Right atrium auricular region (tissue), 2 donors: Measurements from ENCODE around the gene CFAP141. TPM values are rescaled to one million over a fixed set of nuclear protein-coding genes. Genes with fewer than 3 reads are reported as not detected.

ENCODE experiments used
- DNase-seq: peaks from one replicate; pipeline ENCODE4 v3.0.0-alpha.2; 2019; ENCODE audit warnings: low spot score
- H3K27ac ChIP-seq, 2 donors: fragments of 200-600 bp; sonication (generic); 1 replicate in 1 of 2; 2 replicates in 1 of 2; pipeline ENCODE4 v1.5.1; 2016 to 2019
- H3K27me3 ChIP-seq, 2 donors: fragments of 200-600 bp; sonication (generic); one replicate each; pipeline versions ENCODE4 v1.5.1 to v1.6.0; 2017 to 2019
- H3K36me3 ChIP-seq: fragments of 200-600 bp; sonication (generic); one replicate; pipeline ENCODE4 v1.5.1; 2016
- H3K4me1 ChIP-seq, 2 donors: fragments of 200-600 bp; sonication (generic); one replicate each; pipeline versions ENCODE4 v1.5.1 to v1.6.0; 2017 to 2019
- H3K4me3 ChIP-seq, 2 donors: fragments of 200-600 bp; sonication (generic); 1 replicate in 1 of 2; 2 replicates in 1 of 2; pipeline ENCODE4 v1.5.1; 2017 to 2019; ENCODE audit warnings: mild to moderate bottlenecking in 1 of 2, moderate library complexity in 1 of 2
- H3K9me3 ChIP-seq, 2 donors: fragments of 200-600 bp; sonication (generic); one replicate each; pipeline ENCODE4 v1.5.1; 2019
- total RNA-seq, 2 donors: library from RNA; depleted of rRNA; stranded (reverse); fragments of >200 nt; gene quantifications; one replicate each; pipeline ENCODE4 v1.1.0, GENCODE V29; 2016
- TF ChIP-seq, protein P1 (sequence below), 2 donors: fragments of 200-600 bp; sonication (generic); IDR thresholded peaks; one replicate each; pipeline ENCODE4 v1.5.1; 2019; ENCODE audit warnings: antibody characterized with exemption in 2 of 2

Gene CFAP141
- total RNA-seq, 2 donors from 2014 or later: not detected

DNA sequence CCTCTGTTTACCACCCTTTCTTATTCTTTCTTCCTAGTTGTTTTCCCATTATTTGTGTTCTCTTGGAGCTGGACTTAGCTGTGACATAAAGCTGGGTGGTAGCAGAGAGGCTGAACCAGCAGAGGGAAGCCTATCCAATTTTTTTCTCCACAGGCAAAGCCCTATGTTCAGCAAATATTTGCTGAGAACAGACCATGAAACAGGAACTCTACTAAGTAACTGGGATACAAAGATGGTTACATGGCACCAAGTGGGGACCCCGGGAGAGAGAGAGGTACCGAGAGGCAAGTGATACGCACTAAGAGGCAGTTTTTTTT is 6.6 kb downstream of the CFAP141 start:
- Histone ChIP-seq H3K27ac (peak overlapping the region in 1 of 2 donors; percentile 36), H3K4me3 (no peak overlapping the region), H3K27me3 (no peaks in the 10 kb centered on the region), H3K36me3 (no peaks in the 10 kb centered on the region), H3K9me3 (no peaks in the 10 kb centered on the region), H3K4me1 (peaks cover 0 to 7% of the 10 kb centered on the region in 2 donors)
- TF ChIP-seq, protein P1, sequence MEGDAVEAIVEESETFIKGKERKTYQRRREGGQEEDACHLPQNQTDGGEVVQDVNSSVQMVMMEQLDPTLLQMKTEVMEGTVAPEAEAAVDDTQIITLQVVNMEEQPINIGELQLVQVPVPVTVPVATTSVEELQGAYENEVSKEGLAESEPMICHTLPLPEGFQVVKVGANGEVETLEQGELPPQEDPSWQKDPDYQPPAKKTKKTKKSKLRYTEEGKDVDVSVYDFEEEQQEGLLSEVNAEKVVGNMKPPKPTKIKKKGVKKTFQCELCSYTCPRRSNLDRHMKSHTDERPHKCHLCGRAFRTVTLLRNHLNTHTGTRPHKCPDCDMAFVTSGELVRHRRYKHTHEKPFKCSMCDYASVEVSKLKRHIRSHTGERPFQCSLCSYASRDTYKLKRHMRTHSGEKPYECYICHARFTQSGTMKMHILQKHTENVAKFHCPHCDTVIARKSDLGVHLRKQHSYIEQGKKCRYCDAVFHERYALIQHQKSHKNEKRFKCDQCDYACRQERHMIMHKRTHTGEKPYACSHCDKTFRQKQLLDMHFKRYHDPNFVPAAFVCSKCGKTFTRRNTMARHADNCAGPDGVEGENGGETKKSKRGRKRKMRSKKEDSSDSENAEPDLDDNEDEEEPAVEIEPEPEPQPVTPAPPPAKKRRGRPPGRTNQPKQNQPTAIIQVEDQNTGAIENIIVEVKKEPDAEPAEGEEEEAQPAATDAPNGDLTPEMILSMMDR (IDR thresholded peaks at IDR 0.05): no peak
- no peak for DNase-seq

DNA sequence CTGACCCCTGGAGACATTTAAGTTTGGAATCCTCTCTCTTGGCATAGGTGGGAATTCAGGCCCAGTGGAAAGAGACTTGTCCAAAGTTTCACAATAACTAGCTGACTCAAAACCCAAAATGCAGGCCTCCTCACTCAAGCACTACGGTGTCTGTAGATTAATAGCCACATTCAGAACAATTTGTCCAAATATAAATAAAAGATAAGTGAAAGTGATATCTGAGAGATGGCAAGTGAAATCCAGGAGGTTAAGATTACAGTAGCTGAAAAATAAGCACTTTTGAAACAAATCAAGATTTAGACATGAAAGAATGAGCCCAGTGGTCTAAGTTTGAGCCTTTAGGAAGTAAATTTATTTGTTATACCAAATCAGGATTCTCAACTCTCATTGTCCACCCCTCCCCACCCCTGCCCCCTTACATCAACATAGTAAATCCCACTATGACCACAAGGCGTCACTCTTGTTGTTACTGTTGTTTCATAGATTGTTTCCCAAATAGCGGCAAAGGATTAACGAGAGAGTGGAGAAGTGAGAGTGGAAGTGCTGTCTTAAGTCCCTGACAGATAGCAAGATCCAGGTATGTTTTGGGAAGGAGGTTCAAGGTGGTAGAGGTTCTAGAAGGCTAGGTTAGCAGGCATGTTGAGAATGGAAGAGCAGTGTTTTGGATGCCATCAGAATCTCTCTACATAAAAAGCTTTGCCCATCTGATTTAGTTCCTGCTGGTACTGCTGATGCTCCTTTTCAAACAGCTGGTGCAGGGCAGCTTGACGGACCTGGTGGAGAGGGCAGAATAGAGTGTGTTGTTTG is 7.2 kb downstream of the CFAP141 start:
- Histone ChIP-seq H3K9me3 (no peaks in the 10 kb centered on the region), H3K4me3 (no peak overlapping the region), H3K27ac (peak overlapping the region in 1 of 2 donors; percentile 36), H3K36me3 (no peaks in the 10 kb centered on the region), H3K27me3 (no peaks in the 10 kb centered on the region), H3K4me1 (peaks cover 0 to 7% of the 10 kb centered on the region in 2 donors)
- DNase-seq: no peak
- TF ChIP-seq, protein P1 (IDR thresholded peaks at IDR 0.05): peak; percentile 48 to 72

DNA sequence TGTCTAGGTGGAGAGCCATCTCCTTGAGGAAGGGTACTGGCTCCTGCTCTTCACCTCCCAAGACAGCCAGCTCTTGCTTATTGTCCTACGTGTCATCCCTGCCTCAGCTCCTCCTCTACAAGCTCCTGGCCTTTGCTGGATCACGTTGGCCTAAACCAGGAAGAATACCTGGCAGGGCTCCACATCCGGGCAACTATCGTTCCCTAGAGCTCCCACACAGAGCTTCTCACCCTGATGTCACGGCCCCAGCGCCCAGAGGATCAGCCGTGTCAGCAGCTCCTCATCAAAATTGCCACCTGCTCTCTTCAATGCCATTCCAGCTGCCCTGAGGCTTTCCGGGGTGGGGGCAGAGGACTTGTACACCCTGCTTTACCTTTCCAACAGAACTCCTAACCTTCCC is 12.3 kb downstream of the CFAP141 start:
- TF ChIP-seq, protein P1 (IDR thresholded peaks at IDR 0.05): no peak
- Histone ChIP-seq H3K4me3 (no peak overlapping the region), H3K9me3 (no peaks in the 10 kb centered on the region), H3K27me3 (no peaks in the 10 kb centered on the region), H3K36me3 (peaks cover 12% of the 10 kb centered on the region), H3K27ac (peak overlapping the region; percentile 51 to 90), H3K4me1 (peaks cover 0 to 17% of the 10 kb centered on the region in 2 donors)
- no peak for DNase-seq

DNA sequence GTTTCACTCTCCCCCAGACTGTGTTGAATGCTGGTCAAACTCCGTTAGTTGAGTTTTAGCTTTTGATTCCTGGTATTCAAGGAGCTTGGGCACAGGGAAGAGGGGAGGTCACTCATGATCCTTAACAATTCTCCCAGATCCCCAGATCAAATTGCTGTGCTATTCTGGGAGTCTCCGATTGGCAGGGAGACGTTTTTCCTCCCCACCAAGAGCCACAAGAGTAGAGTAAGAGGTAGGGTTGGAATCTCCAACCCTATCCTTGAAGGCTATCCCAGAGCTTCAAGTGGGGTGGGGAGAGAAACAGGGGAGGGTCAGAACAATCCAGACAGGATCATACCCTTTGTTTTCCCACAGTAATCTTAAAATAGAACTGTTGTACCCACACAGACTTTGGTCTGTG is 13.7 kb downstream of the CFAP141 start:
- Histone ChIP-seq H3K27ac (peak overlapping the region; percentile 51 to 90), H3K9me3 (no peaks in the 10 kb centered on the region), H3K27me3 (no peaks in the 10 kb centered on the region), H3K4me3 (no peak overlapping the region), H3K4me1 (peaks cover 0 to 23% of the 10 kb centered on the region in 2 donors), H3K36me3 (peaks cover 20% of the 10 kb centered on the region)
- DNase-seq: no peak
- TF ChIP-seq, protein P1 (IDR thresholded peaks at IDR 0.05): no peak

DNA sequence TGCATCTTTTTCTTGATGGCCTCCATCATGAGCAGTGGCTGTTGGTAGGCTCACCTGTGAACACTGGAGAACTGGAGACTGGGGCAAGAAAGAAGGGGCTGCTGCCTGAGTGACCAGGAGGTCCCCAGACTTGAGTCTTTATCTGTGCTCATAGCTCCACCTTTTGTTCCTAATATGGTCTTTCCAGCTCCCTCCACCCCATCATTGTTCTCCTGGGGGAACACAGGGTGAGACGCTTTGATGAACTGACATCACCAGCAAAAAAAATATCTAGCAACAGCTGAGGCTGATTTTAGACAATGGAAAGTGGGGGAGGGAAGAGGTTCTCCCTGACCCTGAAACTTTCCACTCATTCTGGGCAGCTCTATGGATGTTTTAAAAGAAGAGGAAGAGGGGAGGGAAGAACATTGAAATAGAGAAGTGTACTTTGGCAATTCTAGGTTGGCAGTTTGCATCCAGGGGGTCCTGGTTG is 14.1 kb downstream of the CFAP141 start, which contains the start of gene TPM3:
Gene TPM3 (minus strand): TSS at position 111 of the 472 bp plus-strand sequence. CDS start 82 bp downstream, at position 29.
- peaks cover 25% of the 10 kb centered on the region for H3K36me3 ChIP-seq
- H3K9me3 ChIP-seq: no peaks in the 10 kb centered on the region
- H3K4me1 ChIP-seq: peaks cover 0 to 23% of the 10 kb centered on the region in 2 donors
- peak within 1 kb of the TSS; percentile 68 to 90 for H3K27ac ChIP-seq
- H3K4me3 ChIP-seq: peak within 1 kb of the TSS; percentile 37 to 58
- H3K27me3 ChIP-seq: no peaks in the 10 kb centered on the region
- TF ChIP-seq, protein P1 (IDR thresholded peaks at IDR 0.05): no peak
- no peak for DNase-seq
